CD4-positive, alpha-beta T cell (primary cell): ENCODE measurements around the gene COX7A2L. TPM values are rescaled to one million over a fixed set of nuclear protein-coding genes. Genes with fewer than 3 reads are reported as not detected.

Source experiments
- ATAC-seq: fragments of 200-7000 bp; cut with Tn5 transposase; one replicate; pipeline ENCODE4 v1.10.0; 2022; ENCODE audit warnings: mild to moderate bottlenecking; ENCODE audit not compliant: poor library complexity
- CTCF ChIA-PET: fragments of 350-600 bp; sonication (Branson Sonifier 250); formaldehyde crosslinking; loops from one replicate; lab custom pipeline; 2021; ENCODE audit warnings: antibody characterized with exemption, inconsistent platforms; lab: Charles Lee
- POLR2A ChIA-PET: fragments of 350-600 bp; sonication (Branson Sonifier 250); formaldehyde crosslinking; loops from one replicate; lab custom pipeline; 2021; ENCODE audit warnings: antibody characterized with exemption, inconsistent platforms; lab: Charles Lee
- DNase-seq, 14 experiments: peaks; one replicate each; pipeline ENCODE4 v3.0.0-alpha.2; 2013 to 2020; ENCODE audit warnings: mixed read lengths in 2 of 14
- H3K27ac ChIP-seq, 2 donors: one replicate each; pipeline versions ENCODE4 v1.5.1 to v1.7.0; 2013; ENCODE audit warnings: low read length in 2 of 2, low read depth in 1 of 2, mild to moderate bottlenecking in 1 of 2
- H3K27me3 ChIP-seq, 2 experiments: 1 replicate in 1 of 2; 2 replicates in 1 of 2; pipeline versions ENCODE4 v1.6.1 to v1.7.0; 2013; ENCODE audit warnings: low read length in 2 of 2, control low read depth in 1 of 2, mild to moderate bottlenecking in 1 of 2, moderate library complexity in 1 of 2; ENCODE audit not compliant: insufficient read depth in 2 of 2, control insufficient read depth in 1 of 2
- H3K36me3 ChIP-seq: one replicate; pipeline ENCODE4 v1.6.1; 2013; ENCODE audit warnings: low read length, control low read depth; ENCODE audit not compliant: insufficient read depth
- H3K4me1 ChIP-seq: one replicate; pipeline ENCODE4 v1.6.1; 2013; ENCODE audit warnings: low read length, control low read depth; ENCODE audit not compliant: insufficient read depth
- H3K4me3 ChIP-seq: one replicate; pipeline ENCODE4 v1.5.1; 2013; ENCODE audit warnings: mild to moderate bottlenecking, low read length, moderate library complexity
- H3K9me3 ChIP-seq, 2 experiments: 1 replicate in 1 of 2; 2 replicates in 1 of 2; pipeline versions ENCODE4 v1.6.1 to v1.7.0; 2013; ENCODE audit warnings: low read length in 2 of 2, mild to moderate bottlenecking in 2 of 2, control low read depth in 1 of 2, moderate library complexity in 1 of 2; ENCODE audit not compliant: control insufficient read depth in 1 of 2, insufficient read depth in 1 of 2
- H3K27ac Mint-ChIP-seq: one replicate; pipeline ENCODE4 v1.8.0; 2020; ENCODE audit warnings: mixed read lengths
- H3K27me3 Mint-ChIP-seq: one replicate; pipeline ENCODE4 v1.8.0; 2021; ENCODE audit warnings: mixed read lengths
- H3K36me3 Mint-ChIP-seq: one replicate; pipeline ENCODE4 v1.8.0; 2021; ENCODE audit warnings: low read depth, mixed read lengths
- H3K4me1 Mint-ChIP-seq: one replicate; pipeline ENCODE4 v1.8.0; 2021; ENCODE audit warnings: low read depth, mixed read lengths
- H3K4me3 Mint-ChIP-seq: one replicate; pipeline ENCODE4 v1.8.0; 2020; ENCODE audit warnings: mild to moderate bottlenecking, mixed read lengths
- H3K9me3 Mint-ChIP-seq: one replicate; pipeline ENCODE4 v1.8.0; 2020; ENCODE audit warnings: mixed read lengths
- intact Hi-C, 2 experiments: fragments of 100-400 bp; cut with DNase I in 1 of 2; cut with micrococcal nuclease in 1 of 2; formaldehyde crosslinking; loops; one replicate each; pipeline versions ENCODE4 v1.15.1 to v1.9.0; 2023 to 2025; cut with DNase I, micrococcal nuclease
- polyA plus RNA-seq, 2 donors: library from polyadenylated mRNA; unstranded; fragments of 120-200 nt; gene quantifications; one replicate each; pipeline ENCODE4 v1.2.1, GENCODE V29; 2013
- total RNA-seq, 174 experiments: library from RNA in 2 of 174; stranded (reverse) in 2 of 174; gene quantifications; one replicate each; pipeline ENCODE4 v1.2.3 and lab custom pipeline; 2021 to 2026
- TF ChIP-seq, protein P1 (sequence below): fragments of 200-600 bp; IDR thresholded peaks from one replicate; pipeline ENCODE4 v1.8.0; 2022; ENCODE audit warnings: antibody characterized with exemption, mild to moderate bottlenecking

COX7A2L gene, protein sequence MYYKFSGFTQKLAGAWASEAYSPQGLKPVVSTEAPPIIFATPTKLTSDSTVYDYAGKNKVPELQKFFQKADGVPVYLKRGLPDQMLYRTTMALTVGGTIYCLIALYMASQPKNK
- total RNA-seq (10 to 100 TPM; 51.3 to 57.3 TPM), total RNA-seq (lab: John Stamatoyannopoulos, UW) (44.7 to 95.8 (median 67.8) reads per million in 172 experiments)
- polyA plus RNA-seq (2013, experiment 1 of 2) = 128 TPM
- 117 TPM for polyA plus RNA-seq (2013, experiment 2 of 2)

DNA sequence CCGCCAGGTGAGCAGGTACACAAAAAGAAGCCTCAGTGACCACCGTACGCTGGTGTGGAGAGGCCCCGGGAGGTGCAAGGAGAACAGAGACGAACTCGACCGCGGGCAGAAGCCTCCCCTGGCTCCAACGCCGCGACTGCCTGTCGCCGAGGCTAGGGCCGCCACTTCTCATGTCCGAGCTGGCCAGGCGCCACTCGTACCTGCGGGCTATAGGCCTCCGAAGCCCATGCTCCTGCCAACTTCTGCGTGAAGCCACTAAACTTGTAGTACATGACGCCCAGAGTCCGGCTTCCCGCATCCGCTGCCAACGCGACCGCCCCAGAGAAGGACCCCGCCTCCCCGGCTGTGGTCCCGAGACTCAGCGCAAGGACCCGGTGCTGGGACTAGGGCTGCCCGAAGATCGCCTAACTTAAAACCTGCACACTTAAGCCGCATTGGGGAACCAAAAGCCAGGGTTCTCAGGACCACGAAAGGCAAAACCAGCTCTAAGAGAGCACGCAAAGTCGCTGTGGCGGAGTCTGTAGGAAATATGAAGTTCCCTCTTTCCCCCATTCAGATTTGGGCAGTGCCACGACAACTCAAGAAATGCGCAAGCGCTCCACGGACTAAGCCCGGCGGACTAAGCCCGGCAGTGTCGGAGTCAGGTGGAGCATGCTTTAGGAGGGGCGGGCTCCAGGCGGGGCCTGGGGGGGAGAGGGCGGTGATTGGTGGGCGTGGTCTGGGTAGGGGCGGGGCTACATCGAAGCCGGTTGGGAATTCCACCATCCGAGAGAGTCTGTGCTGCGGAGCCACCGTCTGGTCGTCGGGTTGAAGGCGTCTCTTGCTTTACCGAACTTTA, at the start of gene COX7A2L:
COX7A2L (minus strand) TSS at position 328 of the 838 bp plus-strand sequence; CDS start at position 272, 56 bp downstream.
- Mint-ChIP-seq H3K9me3 (no peaks in the 10 kb centered on the region), H3K4me1 (peaks cover 45% of the 10 kb centered on the region), H3K27me3 (no peaks in the 10 kb centered on the region), H3K27ac (peak within 1 kb of the TSS; percentile 99), H3K4me3 (peak within 1 kb of the TSS; percentile 88), H3K36me3 (peaks cover 20% of the 10 kb centered on the region)
- H3K4me3 ChIP-seq = peak within 1 kb of the TSS; percentile 88
- peaks cover 34% of the 10 kb centered on the region for H3K4me1 ChIP-seq
- ChIA-PET CTCF (interaction anchor here (1.3 kb wide), 1 partner anchor 264 kb away, joined by 3 read pairs; no protein-coding TSS in a partner anchor), POLR2A (interaction anchor here (0.6 to 2.1 kb wide), 14 partner anchors 14 to 1807 kb away, joined by 3 to 8 read pairs (median 4); no protein-coding TSS in a partner anchor)
- H3K9me3 ChIP-seq = no peaks in the 10 kb centered on the region
- DNase-seq (peak; percentile 93 to 98 (median 96)), ATAC-seq (peak; percentile 91)
- peak within 1 kb of the TSS; percentile 91 to 96 for H3K27ac ChIP-seq
- H3K27me3 ChIP-seq = no peaks in the 10 kb centered on the region
- TF ChIP-seq, protein P1, sequence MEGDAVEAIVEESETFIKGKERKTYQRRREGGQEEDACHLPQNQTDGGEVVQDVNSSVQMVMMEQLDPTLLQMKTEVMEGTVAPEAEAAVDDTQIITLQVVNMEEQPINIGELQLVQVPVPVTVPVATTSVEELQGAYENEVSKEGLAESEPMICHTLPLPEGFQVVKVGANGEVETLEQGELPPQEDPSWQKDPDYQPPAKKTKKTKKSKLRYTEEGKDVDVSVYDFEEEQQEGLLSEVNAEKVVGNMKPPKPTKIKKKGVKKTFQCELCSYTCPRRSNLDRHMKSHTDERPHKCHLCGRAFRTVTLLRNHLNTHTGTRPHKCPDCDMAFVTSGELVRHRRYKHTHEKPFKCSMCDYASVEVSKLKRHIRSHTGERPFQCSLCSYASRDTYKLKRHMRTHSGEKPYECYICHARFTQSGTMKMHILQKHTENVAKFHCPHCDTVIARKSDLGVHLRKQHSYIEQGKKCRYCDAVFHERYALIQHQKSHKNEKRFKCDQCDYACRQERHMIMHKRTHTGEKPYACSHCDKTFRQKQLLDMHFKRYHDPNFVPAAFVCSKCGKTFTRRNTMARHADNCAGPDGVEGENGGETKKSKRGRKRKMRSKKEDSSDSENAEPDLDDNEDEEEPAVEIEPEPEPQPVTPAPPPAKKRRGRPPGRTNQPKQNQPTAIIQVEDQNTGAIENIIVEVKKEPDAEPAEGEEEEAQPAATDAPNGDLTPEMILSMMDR = no peak
- H3K36me3 ChIP-seq = no peaks in the 10 kb centered on the region
- intact Hi-C loops = loop anchor here (2.0 to 10.0 kb wide), 8 partner anchors 132 to 1994 kb away; partner anchors contain the start of genes EML4 (in 1 of the 2) and KCNG3 (in 1 of the 2)

DNA sequence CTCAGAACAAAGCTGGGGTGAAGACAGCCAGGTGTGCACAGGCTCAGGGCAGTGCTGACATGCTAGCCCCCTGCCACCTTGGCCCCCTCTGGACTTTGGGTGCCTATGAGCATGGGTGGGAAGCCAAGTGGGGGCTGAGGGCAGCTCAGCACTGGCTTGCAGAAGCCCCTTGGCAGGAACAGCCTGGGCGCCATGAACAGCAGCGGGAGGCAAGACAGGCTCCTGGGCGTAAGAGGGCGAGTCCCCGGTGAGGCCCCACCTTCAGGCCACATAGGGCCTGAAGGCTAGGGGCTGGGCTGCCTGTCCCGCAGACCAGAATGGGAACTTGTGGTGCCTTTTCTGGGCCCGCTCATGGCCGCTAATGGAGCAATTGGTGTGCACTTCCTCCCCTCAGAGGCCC, 47.0 kb upstream of the COX7A2L start:
- no peaks in the 10 kb centered on the region for H3K4me1 ChIP-seq
- peaks cover 0 to 11% of the 10 kb centered on the region in 2 experiments for H3K9me3 ChIP-seq
- no peaks in the 10 kb centered on the region for H3K27me3 ChIP-seq
- H3K4me3 Mint-ChIP-seq = no peak overlapping the region
- no peak for DNase-seq
- no peak for ATAC-seq
- TF ChIP-seq, protein P1 = no peak
- H3K4me1 Mint-ChIP-seq = no peaks in the 10 kb centered on the region
- no peaks in the 10 kb centered on the region for H3K36me3 Mint-ChIP-seq
- no peaks in the 10 kb centered on the region for H3K36me3 ChIP-seq
- no peaks in the 10 kb centered on the region for H3K9me3 Mint-ChIP-seq
- intact Hi-C loops = no loop called here
- no peak overlapping the region for H3K4me3 ChIP-seq
- H3K27ac ChIP-seq = no peak overlapping the region
- ChIA-PET CTCF (no interaction called here), POLR2A (no interaction called here)
- no peak overlapping the region for H3K27ac Mint-ChIP-seq
- no peaks in the 10 kb centered on the region for H3K27me3 Mint-ChIP-seq

DNA sequence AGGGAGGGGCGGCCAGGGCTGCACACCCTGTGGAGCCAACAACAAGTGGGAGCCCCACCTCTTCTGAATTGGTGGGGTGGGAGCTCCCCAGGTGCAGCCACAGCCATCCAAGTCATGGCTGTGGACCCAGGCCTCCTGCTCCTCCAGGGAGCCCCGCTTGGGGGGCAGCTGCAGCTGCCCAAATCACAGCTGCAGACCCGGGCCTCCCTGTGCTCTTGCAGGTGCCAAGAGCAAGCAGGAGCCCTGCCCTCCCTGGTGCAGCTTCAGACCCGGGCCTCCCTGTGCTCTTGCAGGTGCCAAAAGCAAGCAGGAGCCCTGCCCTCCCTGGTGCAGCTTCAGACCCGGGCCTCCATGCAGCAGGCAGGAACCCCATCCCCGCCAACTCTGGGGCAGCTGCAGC, 46.5 kb upstream of the COX7A2L start:
- Mint-ChIP-seq H3K36me3 (no peaks in the 10 kb centered on the region), H3K27ac (no peak overlapping the region), H3K4me3 (no peak overlapping the region), H3K27me3 (no peaks in the 10 kb centered on the region), H3K4me1 (no peaks in the 10 kb centered on the region), H3K9me3 (no peaks in the 10 kb centered on the region)
- TF ChIP-seq, protein P1 = no peak
- ATAC-seq (no peak), DNase-seq (no peak)
- CTCF ChIA-PET = no interaction called here
- H3K27ac ChIP-seq = no peak overlapping the region
- no peak overlapping the region for H3K4me3 ChIP-seq
- intact Hi-C loops = no loop called here
- H3K36me3 ChIP-seq = no peaks in the 10 kb centered on the region
- H3K9me3 ChIP-seq = peaks cover 0 to 11% of the 10 kb centered on the region in 2 experiments
- POLR2A ChIA-PET = no interaction called here
- no peaks in the 10 kb centered on the region for H3K4me1 ChIP-seq
- H3K27me3 ChIP-seq = no peaks in the 10 kb centered on the region
